Peyer's patch (tissue), 4 donors: Measurements from ENCODE around the gene ING1.

ENCODE experiments used
- CTCF ChIP-seq, 6 experiments: fragments of 450-650 bp in 4 of 6; fragments of 200-600 bp in 2 of 6; sonication (generic) in 1 of 6; IDR thresholded peaks; one replicate each; pipeline ENCODE4 v1.5.1; 2017 to 2019; ENCODE audit warnings: antibody characterized with exemption in 6 of 6, mild to moderate bottlenecking in 3 of 6, moderate library complexity in 1 of 6
- POLR2A ChIP-seq, 2 donors: fragments of 450-650 bp; IDR thresholded peaks; one replicate each; pipeline ENCODE4 v1.5.1; 2017; ENCODE audit warnings: antibody characterized with exemption in 2 of 2, mild to moderate bottlenecking in 2 of 2, moderate library complexity in 2 of 2

GRCh38 chr13:110760611-110761010 lies 47.1 kb downstream of the ING1 start:
- TF ChIP-seq POLR2A (IDR thresholded peaks at IDR 0.05) (no peak), CTCF (IDR thresholded peaks at IDR 0.05) (no peak)
